ENCODE measurements around the gene TCP11L2. TPM values are rescaled to one million over a fixed set of nuclear protein-coding genes. Genes with fewer than 3 reads are reported as not detected.

Gene TCP11L2
- total and polyA plus RNA-seq, 2 of the 13 experiments (the other 11 are each of a cell fraction or from before 2014, with no cell fraction given), result 4.6 to 24.1 TPM

- no peak for TF ChIP-seq CENPX (CRISPR knock-in tag; IDR thresholded peaks at IDR 0.05)
- TF ChIP-seq, protein P1, sequence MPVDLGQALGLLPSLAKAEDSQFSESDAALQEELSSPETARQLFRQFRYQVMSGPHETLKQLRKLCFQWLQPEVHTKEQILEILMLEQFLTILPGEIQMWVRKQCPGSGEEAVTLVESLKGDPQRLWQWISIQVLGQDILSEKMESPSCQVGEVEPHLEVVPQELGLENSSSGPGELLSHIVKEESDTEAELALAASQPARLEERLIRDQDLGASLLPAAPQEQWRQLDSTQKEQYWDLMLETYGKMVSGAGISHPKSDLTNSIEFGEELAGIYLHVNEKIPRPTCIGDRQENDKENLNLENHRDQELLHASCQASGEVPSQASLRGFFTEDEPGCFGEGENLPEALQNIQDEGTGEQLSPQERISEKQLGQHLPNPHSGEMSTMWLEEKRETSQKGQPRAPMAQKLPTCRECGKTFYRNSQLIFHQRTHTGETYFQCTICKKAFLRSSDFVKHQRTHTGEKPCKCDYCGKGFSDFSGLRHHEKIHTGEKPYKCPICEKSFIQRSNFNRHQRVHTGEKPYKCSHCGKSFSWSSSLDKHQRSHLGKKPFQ (CRISPR knock-in tag; IDR thresholded peaks at IDR 0.05; ENCODE audit: insufficient replicate concordance), result peak; percentile 91
- peak; percentile 38 for TF ChIP-seq MNT (IDR thresholded peaks at IDR 0.05)
- TF ChIP-seq MAFF (IDR thresholded peaks at IDR 0.05; ENCODE audit: low read depth, low read length), result 0 out of 2 replicates have a peak, but pooled peaks have one; percentile 11
- TF ChIP-seq, protein P2, sequence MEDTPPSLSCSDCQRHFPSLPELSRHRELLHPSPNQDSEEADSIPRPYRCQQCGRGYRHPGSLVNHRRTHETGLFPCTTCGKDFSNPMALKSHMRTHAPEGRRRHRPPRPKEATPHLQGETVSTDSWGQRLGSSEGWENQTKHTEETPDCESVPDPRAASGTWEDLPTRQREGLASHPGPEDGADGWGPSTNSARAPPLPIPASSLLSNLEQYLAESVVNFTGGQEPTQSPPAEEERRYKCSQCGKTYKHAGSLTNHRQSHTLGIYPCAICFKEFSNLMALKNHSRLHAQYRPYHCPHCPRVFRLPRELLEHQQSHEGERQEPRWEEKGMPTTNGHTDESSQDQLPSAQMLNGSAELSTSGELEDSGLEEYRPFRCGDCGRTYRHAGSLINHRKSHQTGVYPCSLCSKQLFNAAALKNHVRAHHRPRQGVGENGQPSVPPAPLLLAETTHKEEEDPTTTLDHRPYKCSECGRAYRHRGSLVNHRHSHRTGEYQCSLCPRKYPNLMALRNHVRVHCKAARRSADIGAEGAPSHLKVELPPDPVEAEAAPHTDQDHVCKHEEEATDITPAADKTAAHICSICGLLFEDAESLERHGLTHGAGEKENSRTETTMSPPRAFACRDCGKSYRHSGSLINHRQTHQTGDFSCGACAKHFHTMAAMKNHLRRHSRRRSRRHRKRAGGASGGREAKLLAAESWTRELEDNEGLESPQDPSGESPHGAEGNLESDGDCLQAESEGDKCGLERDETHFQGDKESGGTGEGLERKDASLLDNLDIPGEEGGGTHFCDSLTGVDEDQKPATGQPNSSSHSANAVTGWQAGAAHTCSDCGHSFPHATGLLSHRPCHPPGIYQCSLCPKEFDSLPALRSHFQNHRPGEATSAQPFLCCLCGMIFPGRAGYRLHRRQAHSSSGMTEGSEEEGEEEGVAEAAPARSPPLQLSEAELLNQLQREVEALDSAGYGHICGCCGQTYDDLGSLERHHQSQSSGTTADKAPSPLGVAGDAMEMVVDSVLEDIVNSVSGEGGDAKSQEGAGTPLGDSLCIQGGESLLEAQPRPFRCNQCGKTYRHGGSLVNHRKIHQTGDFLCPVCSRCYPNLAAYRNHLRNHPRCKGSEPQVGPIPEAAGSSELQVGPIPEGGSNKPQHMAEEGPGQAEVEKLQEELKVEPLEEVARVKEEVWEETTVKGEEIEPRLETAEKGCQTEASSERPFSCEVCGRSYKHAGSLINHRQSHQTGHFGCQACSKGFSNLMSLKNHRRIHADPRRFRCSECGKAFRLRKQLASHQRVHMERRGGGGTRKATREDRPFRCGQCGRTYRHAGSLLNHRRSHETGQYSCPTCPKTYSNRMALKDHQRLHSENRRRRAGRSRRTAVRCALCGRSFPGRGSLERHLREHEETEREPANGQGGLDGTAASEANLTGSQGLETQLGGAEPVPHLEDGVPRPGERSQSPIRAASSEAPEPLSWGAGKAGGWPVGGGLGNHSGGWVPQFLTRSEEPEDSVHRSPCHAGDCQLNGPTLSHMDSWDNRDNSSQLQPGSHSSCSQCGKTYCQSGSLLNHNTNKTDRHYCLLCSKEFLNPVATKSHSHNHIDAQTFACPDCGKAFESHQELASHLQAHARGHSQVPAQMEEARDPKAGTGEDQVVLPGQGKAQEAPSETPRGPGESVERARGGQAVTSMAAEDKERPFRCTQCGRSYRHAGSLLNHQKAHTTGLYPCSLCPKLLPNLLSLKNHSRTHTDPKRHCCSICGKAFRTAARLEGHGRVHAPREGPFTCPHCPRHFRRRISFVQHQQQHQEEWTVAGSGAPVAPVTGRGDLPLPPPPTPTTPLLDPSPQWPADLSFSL (CRISPR knock-in tag; IDR thresholded peaks at IDR 0.05), result peak; percentile 76; the same call in 1 of the 2 replicates
- no peak for TF ChIP-seq ZNF496 (CRISPR knock-in tag; IDR thresholded peaks at IDR 0.05; ENCODE audit: insufficient replicate concordance)
- no peak for TF ChIP-seq KLF15 (CRISPR knock-in tag; IDR thresholded peaks at IDR 0.05; ENCODE audit: borderline replicate concordance)
- TF ChIP-seq ZBTB3 (CRISPR knock-in tag; IDR thresholded peaks at IDR 0.05; ENCODE audit: borderline replicate concordance, low read depth), result peak; percentile 83; the same call in 1 of the 2 replicates
- 0 out of 2 replicates have a peak, but pooled peaks have one; percentile 73 for TF ChIP-seq ZNF296 (CRISPR knock-in tag; conservative IDR thresholded peaks at IDR 0.05)
- peak; percentile 80; the same call in 1 of the 2 replicates for TF ChIP-seq HINFP (CRISPR knock-in tag; IDR thresholded peaks at IDR 0.05; ENCODE audit: low read depth)
- no peak for TF ChIP-seq ATF7 (IDR thresholded peaks at IDR 0.05)
- no peak for TF ChIP-seq ATF7 (CRISPR knock-in tag; IDR thresholded peaks at IDR 0.05)
- TF ChIP-seq KLF11 (CRISPR knock-in tag; IDR thresholded peaks at IDR 0.05), result peak; percentile 89
- TF ChIP-seq ZGPAT (CRISPR knock-in tag; IDR thresholded peaks at IDR 0.05), result peak; percentile 98
- peak; percentile 89 for TF ChIP-seq SAFB2 (CRISPR knock-in tag; IDR thresholded peaks at IDR 0.05; ENCODE audit: borderline replicate concordance, low read depth)
These were observed 55.2 kb downstream of the TCP11L2 start, which contains the start of gene POLR3B (continued) for GRCh38 chr12:106357549-106358395.
